HEK293 (cell line): ENCODE data around the gene SLC36A4.

Source experiments
- CTCF ChIA-PET: fragments of 350-600 bp; formaldehyde crosslinking; extraction: SDS; loops from one replicate; lab custom pipeline; 2021; ENCODE audit warnings: antibody characterized with exemption; lab: Yijun Ruan, JAX
- POLR2A ChIA-PET: fragments of 300-600 bp; formaldehyde crosslinking; extraction: SDS; loops from one replicate; lab custom pipeline; 2020; ENCODE audit warnings: antibody characterized with exemption, inconsistent platforms; lab: Yijun Ruan, JAX
- H3K27ac ChIP-seq: fragments of 200-500 bp; sonication (Bioruptor generic); 2 replicates; pipeline ENCODE4 v1.5.1; 2014; ENCODE audit warnings: low read depth, low read length, control low read depth, inconsistent platforms; ENCODE audit errors: extremely low read depth
- H3K36me3 ChIP-seq, 2 experiments: fragments of 200-500 bp in 1 of 2; sonication (Bioruptor generic) in 1 of 2; 1 replicate in 1 of 2; 2 replicates in 1 of 2; pipeline ENCODE4 v1.5.1; 2014 to 2017; ENCODE audit warnings: inconsistent platforms in 2 of 2, low read length in 2 of 2; ENCODE audit not compliant: control insufficient read depth in 2 of 2, insufficient read depth in 1 of 2
- H3K4me1 ChIP-seq: fragments of 200-500 bp; sonication (Bioruptor generic); 2 replicates; pipeline ENCODE4 v1.5.1; 2014; ENCODE audit warnings: mild to moderate bottlenecking, low read length, inconsistent platforms; ENCODE audit not compliant: control insufficient read depth, insufficient read depth
- H3K4me3 ChIP-seq: 2 replicates; pipeline ENCODE4 v1.5.1; 2011; ENCODE audit warnings: low read depth, mild to moderate bottlenecking, control low read depth, low read length, moderate library complexity
- H3K9me3 ChIP-seq: fragments of 200-500 bp; sonication (Bioruptor generic); 2 replicates; pipeline ENCODE4 v1.5.1; 2014; ENCODE audit warnings: low read depth, low read length, inconsistent platforms; ENCODE audit not compliant: control insufficient read depth, insufficient read depth
- BCL11B ChIP-seq: fragments of 450-650 bp; formaldehyde crosslinking; IDR thresholded peaks from 2 replicates; pipeline ENCODE4 v1.5.1; 2016; ENCODE audit warnings: low read depth, missing biosample characterization, missing genetic modification characterization
- GLI4 ChIP-seq: fragments of 450-650 bp; formaldehyde crosslinking; IDR thresholded peaks from 2 replicates; pipeline ENCODE4 v1.5.1; 2016; ENCODE audit warnings: missing biosample characterization, missing genetic modification characterization
- GLIS1 ChIP-seq: fragments of 450-650 bp; formaldehyde crosslinking; IDR thresholded peaks from 2 replicates; pipeline ENCODE4 v1.5.1; 2016; ENCODE audit warnings: missing biosample characterization, missing genetic modification characterization
- KLF10 ChIP-seq: fragments of 450-650 bp; IDR thresholded peaks from 2 replicates; pipeline ENCODE4 v1.5.1; 2018; ENCODE audit warnings: missing biosample characterization, mild to moderate bottlenecking, missing genetic modification characterization
- KLF7 ChIP-seq: fragments of 450-650 bp; formaldehyde crosslinking; IDR thresholded peaks from 2 replicates; pipeline ENCODE4 v1.5.1; 2016; ENCODE audit warnings: missing biosample characterization, missing genetic modification characterization, borderline replicate concordance
- KLF9 ChIP-seq: fragments of 450-650 bp; formaldehyde crosslinking; IDR thresholded peaks from 2 replicates; pipeline ENCODE4 v1.5.1; 2016; ENCODE audit warnings: missing biosample characterization, missing genetic modification characterization, low read depth
- REPIN1 ChIP-seq: fragments of 450-650 bp; formaldehyde crosslinking; IDR thresholded peaks from 2 replicates; pipeline ENCODE4 v1.5.1; 2017; ENCODE audit warnings: missing biosample characterization, missing genetic modification characterization, low read depth
- REST ChIP-seq: fragments of 450-650 bp; formaldehyde crosslinking; IDR thresholded peaks from 2 replicates; pipeline ENCODE4 v1.5.1; 2016; ENCODE audit warnings: missing biosample characterization, missing genetic modification characterization
- SCRT1 ChIP-seq: fragments of 450-650 bp; formaldehyde crosslinking; IDR thresholded peaks from 2 replicates; pipeline ENCODE4 v1.5.1; 2016; ENCODE audit warnings: missing biosample characterization, missing genetic modification characterization, borderline replicate concordance
- SETDB1 ChIP-seq: IDR thresholded peaks from one replicate; pipeline ENCODE4 v1.6.1; 2017; ENCODE audit warnings: mild to moderate bottlenecking, low read length, moderate library complexity, mixed read lengths; ENCODE audit not compliant: insufficient read length
- TRIM28 ChIP-seq: IDR thresholded peaks from 2 replicates; pipeline ENCODE4 v1.6.1; 2011; ENCODE audit warnings: low read length, control low read depth, borderline replicate concordance
- ZBTB17 ChIP-seq: fragments of 450-650 bp; formaldehyde crosslinking; IDR thresholded peaks from 2 replicates; pipeline ENCODE4 v1.5.1; 2016; ENCODE audit warnings: missing biosample characterization, missing genetic modification characterization
- ZBTB48 ChIP-seq: fragments of 450-650 bp; formaldehyde crosslinking; IDR thresholded peaks from 2 replicates; pipeline ENCODE4 v1.5.1; 2016; ENCODE audit warnings: missing biosample characterization, missing genetic modification characterization
- ZFP69B ChIP-seq: fragments of 450-650 bp; formaldehyde crosslinking; IDR thresholded peaks from 2 replicates; pipeline ENCODE4 v1.5.1; 2016; ENCODE audit warnings: missing biosample characterization, missing genetic modification characterization
- ZNF18 ChIP-seq: fragments of 450-650 bp; formaldehyde crosslinking; IDR thresholded peaks from 2 replicates; pipeline ENCODE4 v1.5.1; 2016; ENCODE audit warnings: missing biosample characterization, missing genetic modification characterization
- ZNF398 ChIP-seq: fragments of 450-650 bp; formaldehyde crosslinking; IDR thresholded peaks from 2 replicates; pipeline ENCODE4 v1.5.1; 2017; ENCODE audit warnings: missing biosample characterization, missing genetic modification characterization
- ZNF529 ChIP-seq: fragments of 450-650 bp; formaldehyde crosslinking; IDR thresholded peaks from 2 replicates; pipeline ENCODE4 v1.5.1; 2017; ENCODE audit warnings: missing genetic modification characterization, missing biosample characterization; ENCODE audit not compliant: insufficient replicate concordance
- ZNF626 ChIP-seq: fragments of 450-650 bp; sonication (Bioruptor Pico); formaldehyde crosslinking; IDR thresholded peaks from 2 replicates; pipeline ENCODE4 v1.5.1; 2018; ENCODE audit warnings: missing biosample characterization, missing genetic modification characterization, inconsistent platforms

SLC36A4 gene

GRCh38 chr11:93208663-93209270, 11.0 kb upstream of the SLC36A4 start:
- CTCF ChIA-PET, result no interaction called here
- H3K9me3 ChIP-seq, result no peaks in the 10 kb centered on the region
- no peak overlapping the region for H3K4me3 ChIP-seq
- H3K36me3 ChIP-seq, result no peaks in the 10 kb centered on the region
- POLR2A ChIA-PET, result no interaction called here
- no peaks in the 10 kb centered on the region for H3K4me1 ChIP-seq
- H3K27ac ChIP-seq, result no peak overlapping the region
- TF ChIP-seq TRIM28 (0 out of 2 replicates have a peak, but pooled peaks have one; percentile 77), ZNF626 (tag by site-specific recombination) (no peak), KLF10 (tag by site-specific recombination) (no peak), SETDB1 (peak; percentile 95), BCL11B (tag by site-specific recombination) (no peak)

- H3K36me3 ChIP-seq, result no peaks in the 10 kb centered on the region
- H3K4me1 ChIP-seq, result no peaks in the 10 kb centered on the region
- ChIA-PET CTCF (no interaction called here), POLR2A (no interaction called here)
- no peak overlapping the region for H3K4me3 ChIP-seq
- H3K9me3 ChIP-seq, result no peaks in the 10 kb centered on the region
- no peak for TF ChIP-seq GLIS1 (tag by site-specific recombination)
- TF ChIP-seq KLF7 (tag by site-specific recombination), result no peak
- no peak for TF ChIP-seq ZNF529 (tag by site-specific recombination)
- no peak for TF ChIP-seq ZBTB48 (tag by site-specific recombination)
- no peak for TF ChIP-seq GLI4
- TF ChIP-seq REST (tag by site-specific recombination), result no peak
- no peak for TF ChIP-seq KLF9 (tag by site-specific recombination)
- TF ChIP-seq ZBTB17 (tag by site-specific recombination), result no peak
- no peak for TF ChIP-seq ZFP69B (tag by site-specific recombination)
- no peak for TF ChIP-seq SCRT1 (tag by site-specific recombination)
- no peak for TF ChIP-seq ZNF18 (tag by site-specific recombination)
- no peak for TF ChIP-seq ZNF398
- TF ChIP-seq REPIN1, result no peak
- no peak overlapping the region for H3K27ac ChIP-seq
Measured at GRCh38 chr11:93199616-93200015, 1.8 kb upstream of the SLC36A4 start.
